ENCODE results near the gene LDLRAD4.
"Not testable (repeated sequence)": the region's sequence is repeated elsewhere in the genome, so short reads cannot be mapped to it uniquely, and the experiment has no call there.

LDLRAD4 gene

GRCh38 chr18:13480571-13481255 lies 262.2 kb downstream of the LDLRAD4 start:
- no peak for DNase-seq

- DNase-seq = no peak
Measured at GRCh38 chr18:13481331-13481730, 262.8 kb downstream of the LDLRAD4 start.

GRCh38 chr18:13481820-13482617 lies 263.5 kb downstream of the LDLRAD4 start:
- no peak for DNase-seq

GRCh38 chr18:13482618-13482945 lies 264.0 kb downstream of the LDLRAD4 start:
- no peak for DNase-seq

- DNase-seq = no peak
Measured at GRCh38 chr18:13483316-13484270, 265.0 kb downstream of the LDLRAD4 start.

- no peak for DNase-seq
Measured at GRCh38 chr18:13485182-13485581, 266.6 kb downstream of the LDLRAD4 start.

- no peak for DNase-seq
Measured at GRCh38 chr18:13485604-13486003, 267.0 kb downstream of the LDLRAD4 start.

GRCh38 chr18:13486284-13486683 lies 267.7 kb downstream of the LDLRAD4 start:
- DNase-seq = no peak

GRCh38 chr18:13486686-13487085 lies 268.1 kb downstream of the LDLRAD4 start:
- DNase-seq = no peak

- DNase-seq = no peak
Measured at GRCh38 chr18:13487237-13487636, 268.7 kb downstream of the LDLRAD4 start.

- no peak for DNase-seq
Measured at GRCh38 chr18:13488281-13488929, 269.8 kb downstream of the LDLRAD4 start.

GRCh38 chr18:13489303-13489702 lies 270.7 kb downstream of the LDLRAD4 start:
- DNase-seq = not testable (repeated sequence)

GRCh38 chr18:13491138-13491537 lies 272.6 kb downstream of the LDLRAD4 start:
- no peak for DNase-seq

GRCh38 chr18:13492314-13492713 lies 273.8 kb downstream of the LDLRAD4 start:
- DNase-seq = no peak

GRCh38 chr18:13493079-13493478 lies 274.5 kb downstream of the LDLRAD4 start:
- DNase-seq = no peak

- no peak for DNase-seq
Measured at GRCh38 chr18:13493725-13494124, 275.2 kb downstream of the LDLRAD4 start.

- no peak for DNase-seq
Measured at GRCh38 chr18:13494871-13495445, 276.4 kb downstream of the LDLRAD4 start.

- DNase-seq = no peak
Measured at GRCh38 chr18:13495961-13496360, 277.4 kb downstream of the LDLRAD4 start.

GRCh38 chr18:13496691-13497281 lies 278.2 kb downstream of the LDLRAD4 start:
- DNase-seq = no peak

- DNase-seq = no peak
Measured at GRCh38 chr18:13499803-13500202, 281.2 kb downstream of the LDLRAD4 start.

GRCh38 chr18:13500227-13500865 lies 281.8 kb downstream of the LDLRAD4 start:
- peak; percentile 73 for DNase-seq

Data from SHP77 treated with DMSO at 0.1 percent for 48 hours (cell line).